Activated CD8-positive, alpha-beta memory T cell treated with anti-CD3 and anti-CD28 coated beads for 4 hours (primary cell): ENCODE results near the gene KCNJ13.
"Not testable (repeated sequence)": the region's sequence is repeated elsewhere in the genome, so short reads cannot be mapped to it uniquely, and the experiment has no call there.

ENCODE experiments used
- DNase-seq, 2 donors: peaks; one replicate each; pipeline ENCODE4 v3.0.0-alpha.2; 2020; ENCODE audit warnings: low read depth in 2 of 2

Gene KCNJ13

DNA sequence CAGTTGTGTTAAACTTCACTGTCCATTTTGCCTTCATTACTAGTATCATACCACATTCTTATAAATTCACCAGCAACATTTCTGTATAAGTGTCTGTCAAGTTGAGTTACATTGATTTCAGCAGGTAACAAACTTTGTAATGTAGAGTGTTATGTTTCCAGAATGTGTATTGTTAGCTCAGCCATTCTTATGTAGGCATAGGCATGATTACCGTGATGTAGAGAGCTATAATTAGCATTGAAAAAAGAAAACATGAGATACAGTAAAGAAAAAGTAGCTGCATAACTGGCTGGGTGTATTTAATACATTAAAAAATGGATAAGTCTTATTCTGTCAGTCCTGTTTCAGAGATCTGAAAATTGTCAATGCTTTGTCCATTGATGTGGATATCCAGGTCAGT, 8.5 kb downstream of the KCNJ13 start:
- no peak for DNase-seq

DNA sequence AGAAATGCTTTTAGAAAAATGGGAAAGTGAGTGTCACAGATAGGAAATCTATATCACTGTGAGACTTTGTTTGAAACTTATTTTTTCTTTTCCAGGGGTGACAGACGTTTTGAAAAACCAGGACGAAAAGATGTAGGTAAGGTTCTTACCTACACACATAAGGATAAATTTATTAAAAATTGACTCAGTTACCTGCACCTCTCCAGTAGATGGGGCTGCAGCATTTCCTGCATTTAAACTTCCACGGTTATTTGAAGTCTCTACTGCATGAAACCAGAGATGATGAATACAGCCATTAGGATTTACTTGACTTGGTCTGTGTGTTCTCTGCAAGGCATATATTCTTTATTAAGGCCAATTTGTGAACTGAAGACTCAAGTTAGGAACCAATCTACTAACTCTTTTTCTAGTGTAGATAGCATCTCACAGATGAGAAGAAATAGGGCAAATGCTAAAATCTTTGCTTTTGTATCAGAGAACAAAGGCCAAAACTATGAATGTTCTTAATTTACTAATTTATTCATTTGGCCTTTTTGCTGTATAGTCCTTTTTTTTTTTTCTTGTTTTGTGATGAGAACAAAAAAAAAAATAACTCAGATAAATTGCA, 15.0 kb downstream of the KCNJ13 start:
- no peak for DNase-seq

DNA sequence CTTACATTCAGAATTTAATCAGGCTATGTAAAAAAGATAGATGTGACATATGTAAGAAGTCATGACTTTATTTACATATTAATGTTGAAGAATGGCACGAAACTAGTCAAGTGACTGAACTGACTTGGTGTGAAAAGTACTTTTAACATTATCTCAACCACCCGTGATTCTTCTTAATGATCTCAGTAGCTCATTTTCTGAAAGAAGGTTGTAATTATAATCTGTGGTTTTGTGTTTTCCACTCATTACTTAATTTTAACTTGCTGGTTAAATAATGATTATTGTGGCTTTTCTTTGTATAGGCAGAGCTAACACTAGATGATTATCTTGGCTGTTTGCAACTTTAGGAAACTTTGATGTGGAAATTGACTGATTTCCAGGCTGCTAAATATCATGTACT, 18.5 kb downstream of the KCNJ13 start:
- no peak for DNase-seq

DNA sequence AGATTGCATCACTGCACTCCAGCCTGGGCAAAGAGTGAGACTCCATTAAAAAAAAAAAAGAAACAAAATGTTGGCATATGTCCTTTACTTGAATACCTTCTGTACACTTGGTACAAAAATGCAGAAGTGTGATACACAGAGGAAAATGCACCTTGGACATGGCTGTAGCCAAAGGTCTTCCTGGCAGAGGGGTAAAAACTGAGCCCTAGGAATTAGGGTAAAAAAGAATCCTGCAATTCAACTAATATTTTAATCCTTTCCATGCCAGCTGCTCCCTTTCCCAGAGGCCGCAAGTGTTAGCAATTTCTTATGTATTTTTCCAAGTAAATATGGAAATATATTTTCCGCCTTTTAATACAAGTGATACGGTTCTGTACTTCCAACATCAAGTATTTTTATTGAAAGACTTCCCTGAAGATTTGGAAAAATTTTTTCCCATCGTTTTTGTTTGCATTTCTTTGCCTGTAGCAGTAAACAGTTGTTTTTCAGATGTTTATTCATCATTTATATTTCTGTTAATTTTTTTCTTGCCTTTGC, 26.2 kb downstream of the KCNJ13 start:
- DNase-seq = no peak

DNA sequence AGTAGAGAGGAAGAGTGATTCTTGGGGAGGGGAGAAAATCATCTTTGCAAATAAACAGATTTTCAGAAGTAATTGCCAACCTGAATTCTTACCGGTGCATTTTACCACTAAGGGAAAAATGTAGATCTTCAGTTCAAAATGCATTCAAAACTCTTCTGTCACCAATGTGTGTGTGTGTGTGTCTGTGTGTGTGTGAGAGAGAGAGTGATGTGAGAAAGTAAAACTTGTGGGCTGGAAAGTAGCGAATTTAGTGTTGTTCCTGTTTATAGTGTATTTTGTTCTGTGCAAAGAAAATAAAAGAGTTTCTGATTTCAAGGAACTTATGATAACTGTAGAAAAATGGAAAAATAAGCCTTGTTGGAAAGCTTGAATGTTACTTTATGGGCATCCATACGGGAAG, 27.0 kb downstream of the KCNJ13 start:
- DNase-seq = no peak

DNA sequence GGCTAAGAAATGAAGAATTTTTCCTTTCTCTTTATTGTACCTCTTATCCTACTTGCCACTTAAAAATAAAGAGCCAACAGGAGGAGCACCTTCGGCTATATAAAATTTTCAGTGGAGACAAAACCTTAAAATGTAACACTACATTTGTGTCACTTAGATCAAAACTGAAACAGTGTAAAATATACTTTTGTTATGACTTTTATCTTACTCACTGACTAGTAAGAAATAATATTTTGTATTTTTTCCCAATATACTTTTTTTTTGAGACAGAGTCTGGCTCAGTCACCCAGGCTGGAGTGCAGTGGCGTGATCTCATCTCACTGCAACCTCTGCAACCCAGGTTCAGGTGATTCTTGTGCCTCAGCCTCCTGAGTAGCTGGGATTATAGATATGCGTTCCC, 28.3 kb downstream of the KCNJ13 start:
- no peak for DNase-seq

DNA sequence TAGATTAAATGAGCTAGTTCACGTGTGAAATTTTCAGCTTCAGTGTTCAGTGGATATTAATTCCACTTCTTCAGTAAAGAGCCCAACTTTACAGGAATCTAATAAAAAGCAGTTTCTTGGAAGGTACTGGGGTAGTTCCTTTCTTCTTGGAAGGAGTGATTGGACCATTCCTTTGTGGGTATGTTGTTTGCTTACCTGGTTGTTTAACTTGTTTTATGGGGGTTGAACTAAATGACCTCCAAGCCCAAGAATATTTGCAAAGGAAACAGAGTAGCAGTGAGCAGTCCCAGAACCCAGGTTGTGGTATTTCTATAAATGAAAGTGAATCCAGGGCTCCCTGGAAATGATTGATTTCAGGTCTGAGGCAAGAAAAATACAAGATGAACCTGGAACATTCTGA, 31.4 kb downstream of the KCNJ13 start:
- DNase-seq = no peak

DNA sequence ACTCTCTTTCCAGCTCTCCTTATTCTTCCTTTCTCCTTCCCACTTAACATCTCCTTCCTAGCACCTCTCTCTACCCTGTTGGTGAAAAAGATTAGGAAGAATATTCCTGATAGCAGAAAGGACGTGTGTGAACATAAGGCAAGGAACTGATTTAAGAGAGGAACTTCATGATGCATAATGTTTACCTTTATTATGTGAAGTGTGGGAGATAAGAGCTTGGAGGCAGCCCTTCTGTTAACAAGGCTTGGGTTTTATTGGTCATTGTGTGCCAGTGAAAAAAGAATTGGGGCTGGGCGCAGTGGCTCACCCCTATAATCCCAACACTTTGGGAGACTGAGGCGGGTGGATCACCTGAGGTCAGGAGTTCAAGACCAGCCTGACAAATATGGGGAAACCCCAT, 34.4 kb downstream of the KCNJ13 start:
- no peak for DNase-seq

DNA sequence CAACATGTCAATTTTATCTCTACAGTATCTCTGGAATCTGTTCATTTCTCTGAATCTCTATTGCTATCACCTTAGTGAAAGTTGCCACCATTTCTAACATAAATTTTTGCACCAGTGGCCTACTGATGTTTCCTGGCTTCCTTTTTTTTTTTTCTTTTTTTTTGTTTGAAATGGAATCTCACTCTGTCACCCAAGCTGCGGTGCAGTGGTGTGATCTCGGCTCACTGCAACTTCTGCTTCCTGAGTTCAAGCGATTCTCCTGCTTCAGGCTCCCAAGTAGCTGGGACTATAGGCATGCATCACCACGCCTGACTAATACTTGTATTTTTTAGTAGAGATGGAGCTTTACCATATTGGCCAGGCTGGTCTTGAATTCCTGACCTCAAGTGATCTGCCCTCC, 35.1 kb downstream of the KCNJ13 start:
- no peak for DNase-seq

DNA sequence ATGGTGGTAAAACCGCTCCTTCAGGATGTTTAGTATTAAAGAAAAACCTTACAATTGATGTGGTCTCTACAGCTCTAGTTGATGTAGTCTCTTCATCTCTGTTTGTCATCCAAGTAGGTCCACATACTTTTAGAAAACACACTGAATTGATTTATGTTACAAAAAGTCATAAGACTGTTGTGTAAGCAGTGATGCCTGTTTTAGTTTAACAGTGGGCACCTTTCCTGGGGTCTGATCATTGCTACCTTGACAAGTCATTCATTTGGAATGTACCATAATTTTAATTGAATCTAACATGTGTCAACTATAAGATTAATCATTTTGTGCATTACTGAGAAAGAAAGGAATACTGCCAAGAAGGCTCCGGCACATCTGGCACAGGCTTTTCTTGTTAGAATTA, 44.9 kb downstream of the KCNJ13 start:
- no peak for DNase-seq

DNA sequence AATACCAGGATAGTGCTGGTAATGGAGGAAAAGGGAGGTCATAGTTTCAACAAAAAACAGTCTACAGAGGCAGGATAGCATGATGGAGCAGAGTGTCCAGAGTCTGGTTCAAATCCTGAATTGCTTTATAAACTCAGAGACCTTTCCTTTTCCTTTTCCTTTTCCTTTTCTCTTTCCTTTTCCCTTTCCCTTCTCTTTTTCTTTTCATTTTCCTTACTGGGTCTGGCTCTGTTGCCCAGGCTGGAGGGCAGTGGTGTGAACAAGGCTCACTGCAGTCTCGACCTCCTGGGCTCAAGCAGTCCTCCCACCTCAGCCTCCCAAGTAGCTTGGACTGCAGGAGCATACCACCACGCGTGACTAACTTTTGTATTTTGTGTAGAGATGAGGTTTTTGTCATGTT, 47.6 kb downstream of the KCNJ13 start:
- DNase-seq = no peak

DNA sequence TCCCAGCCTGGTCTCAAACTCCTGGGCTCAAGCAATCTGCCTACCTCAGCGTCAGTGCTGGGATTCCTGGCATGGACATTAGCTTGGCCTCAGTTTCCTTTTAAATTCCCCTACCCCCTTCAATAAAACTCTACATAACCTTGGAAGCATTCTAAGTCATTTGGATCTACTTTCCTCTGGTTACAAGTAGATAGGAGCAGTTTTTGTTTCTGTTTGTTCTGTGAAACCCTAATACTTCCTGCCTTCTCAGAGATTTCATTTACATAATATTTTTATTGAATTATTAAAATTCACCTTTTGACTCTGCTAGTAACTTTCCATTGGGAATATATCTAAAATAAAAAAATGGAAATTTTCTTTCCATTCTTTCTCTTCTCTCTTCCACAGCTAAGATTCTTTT, 53.3 kb downstream of the KCNJ13 start:
- DNase-seq = no peak

DNA sequence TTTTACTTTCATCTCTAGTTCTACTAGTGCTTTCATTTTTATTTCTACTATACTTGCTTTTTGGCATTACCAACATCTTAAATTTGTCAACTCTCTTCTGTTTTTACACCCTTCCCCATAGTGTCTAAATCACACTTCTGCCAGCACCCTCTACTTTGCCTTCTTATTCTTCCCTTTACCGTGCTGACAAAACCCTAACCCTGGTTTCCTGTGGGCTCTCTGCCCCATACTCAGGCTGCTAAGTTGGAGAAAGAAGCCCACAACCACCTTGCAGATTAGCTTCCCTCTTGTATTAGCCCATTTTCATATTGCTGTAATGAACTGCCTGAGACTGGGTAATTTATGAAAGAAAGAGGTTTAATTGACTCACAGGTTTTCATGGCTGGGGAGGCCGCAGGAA, 54.5 kb downstream of the KCNJ13 start:
- no peak for DNase-seq

DNA sequence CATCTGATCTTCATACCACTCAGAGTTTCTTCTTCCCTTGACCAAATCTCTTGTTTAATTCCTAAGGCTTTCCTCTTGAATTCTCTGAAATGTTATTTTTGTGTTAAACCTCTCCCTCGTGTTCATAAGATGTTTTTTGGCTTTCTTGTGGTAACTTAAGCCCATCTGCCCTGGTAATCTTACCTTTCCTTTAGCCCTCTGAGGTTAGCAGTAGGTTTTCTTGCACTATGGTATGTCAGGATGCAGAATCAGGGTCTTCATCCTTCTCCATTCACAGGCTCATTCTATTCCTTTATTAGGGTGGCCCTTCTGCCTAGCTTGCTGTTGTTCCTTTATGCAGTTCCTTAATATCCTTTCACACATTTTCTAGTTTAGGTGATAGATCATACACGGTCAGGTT, 55.1 kb downstream of the KCNJ13 start:
- DNase-seq = no peak

DNA sequence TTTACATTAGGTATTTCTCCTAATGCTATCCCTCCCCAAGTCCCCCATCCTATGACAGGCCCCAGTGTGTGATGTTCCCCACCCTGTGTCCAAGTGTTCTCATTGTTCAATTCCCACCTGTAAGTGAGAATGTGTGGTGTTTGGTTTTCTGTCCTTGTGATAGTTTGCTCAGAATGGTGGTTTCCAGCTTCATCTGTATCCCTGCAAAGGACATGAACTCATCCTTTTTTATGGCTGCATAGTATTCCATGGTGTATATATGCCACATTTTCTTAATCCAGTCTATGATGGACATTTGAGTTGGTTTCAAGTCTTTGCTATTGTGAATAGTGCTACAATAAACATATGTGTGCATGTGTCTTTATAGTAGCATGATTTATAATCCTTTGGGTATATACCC, 56.3 kb downstream of the KCNJ13 start:
- DNase-seq = not testable (repeated sequence)
